Activated CD4-positive, alpha-beta T cell treated with anti-CD3 and anti-CD28 coated beads, Interleukin-2, amount 10 ng/mL, durations not matched to agents 24 days and 14 days (primary cell): Measurements from ENCODE around the gene ARL8B. TPM values are rescaled to one million over a fixed set of nuclear protein-coding genes. Genes with fewer than 3 reads are reported as not detected.
"Not testable (repeated sequence)": the region's sequence is repeated elsewhere in the genome, so short reads cannot be mapped to it uniquely, and the experiment has no call there.

Source experiments
- DNase-seq: peaks from one replicate; pipeline ENCODE4 v3.0.0; 2022
- H3K27ac Mint-ChIP-seq: one replicate; pipeline ENCODE4 v1.8.0; 2022; ENCODE audit warnings: mild to moderate bottlenecking, mixed read lengths
- H3K27me3 Mint-ChIP-seq: one replicate; pipeline ENCODE4 v1.8.0; 2022; ENCODE audit warnings: mixed read lengths
- H3K36me3 Mint-ChIP-seq: one replicate; pipeline ENCODE4 v1.8.0; 2022; ENCODE audit warnings: low read depth, mild to moderate bottlenecking, mixed read lengths
- H3K4me1 Mint-ChIP-seq: one replicate; pipeline ENCODE4 v1.8.0; 2021; ENCODE audit warnings: mixed read lengths
- H3K4me3 Mint-ChIP-seq: one replicate; pipeline ENCODE4 v1.8.0; 2022; ENCODE audit warnings: mild to moderate bottlenecking, moderate library complexity, mixed read lengths
- H3K9me3 Mint-ChIP-seq: one replicate; pipeline ENCODE4 v1.8.0; 2021; ENCODE audit warnings: mixed read lengths
- intact Hi-C: fragments of 100-400 bp; cut with micrococcal nuclease; formaldehyde crosslinking; loops from one replicate; pipeline ENCODE4 v1.15.1; 2023
- total RNA-seq: library from RNA; stranded (reverse); gene quantifications from 2 replicates; pipeline ENCODE4 v1.2.3, GENCODE V29; 2022

The ARL8B gene
- total RNA-seq, 1 donor from 2014 or later = 50.4 TPM

- Mint-ChIP-seq H3K9me3 (no peaks in the 10 kb centered on the region), H3K4me3 (no peak overlapping the region), H3K4me1 (peaks cover 21% of the 10 kb centered on the region), H3K36me3 (peaks cover 10% of the 10 kb centered on the region), H3K27ac (peak overlapping the region; percentile 32), H3K27me3 (no peaks in the 10 kb centered on the region)
- intact Hi-C loops = no loop called here
- DNase-seq = no peak
Observed at GRCh38 chr3:5168110-5168509, 46.0 kb downstream of the ARL8B start.

DNA sequence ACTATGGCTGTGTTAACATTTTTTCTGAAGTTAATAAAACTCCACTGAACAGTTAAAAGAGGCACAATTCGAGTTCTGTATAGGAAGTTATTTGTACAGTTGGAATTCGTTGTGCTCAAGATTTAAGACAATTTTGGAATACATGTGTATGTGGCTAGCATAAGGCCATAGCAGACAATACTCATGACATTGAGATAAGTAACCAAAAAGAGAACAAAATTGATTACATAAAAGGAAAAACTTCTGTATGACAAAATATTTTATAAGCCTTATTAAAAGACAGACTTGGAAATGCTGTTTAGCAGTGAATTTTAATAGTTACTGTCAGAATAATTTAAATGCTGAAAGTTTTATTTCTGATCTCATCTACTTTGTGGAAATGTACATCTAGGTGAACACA is 47.7 kb downstream of the ARL8B start:
- H3K4me3 Mint-ChIP-seq = no peak overlapping the region
- no peaks in the 10 kb centered on the region for H3K27me3 Mint-ChIP-seq
- H3K36me3 Mint-ChIP-seq = peaks cover 23% of the 10 kb centered on the region
- H3K9me3 Mint-ChIP-seq = no peaks in the 10 kb centered on the region
- no peak for DNase-seq
- H3K27ac Mint-ChIP-seq = no peak overlapping the region
- intact Hi-C loops = no loop called here
- peaks cover 19% of the 10 kb centered on the region for H3K4me1 Mint-ChIP-seq

GRCh38 chr3:5170975-5171374 is 48.9 kb downstream of the ARL8B start:
- H3K4me3 Mint-ChIP-seq = no peak overlapping the region
- H3K4me1 Mint-ChIP-seq = peaks cover 12% of the 10 kb centered on the region
- no peaks in the 10 kb centered on the region for H3K9me3 Mint-ChIP-seq
- H3K27ac Mint-ChIP-seq = no peak overlapping the region
- DNase-seq = no peak
- peaks cover 30% of the 10 kb centered on the region for H3K36me3 Mint-ChIP-seq
- intact Hi-C loops = no loop called here
- H3K27me3 Mint-ChIP-seq = no peaks in the 10 kb centered on the region

- no peak overlapping the region for H3K4me3 Mint-ChIP-seq
- no peak for DNase-seq
- H3K9me3 Mint-ChIP-seq = no peaks in the 10 kb centered on the region
- no peaks in the 10 kb centered on the region for H3K27me3 Mint-ChIP-seq
- no peak overlapping the region for H3K27ac Mint-ChIP-seq
- peaks cover 33% of the 10 kb centered on the region for H3K36me3 Mint-ChIP-seq
- intact Hi-C loops = no loop called here
- peaks cover 8% of the 10 kb centered on the region for H3K4me1 Mint-ChIP-seq
Observed at GRCh38 chr3:5172018-5172417, 49.9 kb downstream of the ARL8B start.

GRCh38 chr3:5179036-5179435 is 56.9 kb downstream of the ARL8B start:
- peaks cover 45% of the 10 kb centered on the region for H3K36me3 Mint-ChIP-seq
- H3K27ac Mint-ChIP-seq, H3K9me3 Mint-ChIP-seq, H3K4me3 Mint-ChIP-seq, intact Hi-C loops, DNase-seq, H3K27me3 Mint-ChIP-seq: not testable (repeated sequence)
- peaks cover 12% of the 10 kb centered on the region for H3K4me1 Mint-ChIP-seq

DNA sequence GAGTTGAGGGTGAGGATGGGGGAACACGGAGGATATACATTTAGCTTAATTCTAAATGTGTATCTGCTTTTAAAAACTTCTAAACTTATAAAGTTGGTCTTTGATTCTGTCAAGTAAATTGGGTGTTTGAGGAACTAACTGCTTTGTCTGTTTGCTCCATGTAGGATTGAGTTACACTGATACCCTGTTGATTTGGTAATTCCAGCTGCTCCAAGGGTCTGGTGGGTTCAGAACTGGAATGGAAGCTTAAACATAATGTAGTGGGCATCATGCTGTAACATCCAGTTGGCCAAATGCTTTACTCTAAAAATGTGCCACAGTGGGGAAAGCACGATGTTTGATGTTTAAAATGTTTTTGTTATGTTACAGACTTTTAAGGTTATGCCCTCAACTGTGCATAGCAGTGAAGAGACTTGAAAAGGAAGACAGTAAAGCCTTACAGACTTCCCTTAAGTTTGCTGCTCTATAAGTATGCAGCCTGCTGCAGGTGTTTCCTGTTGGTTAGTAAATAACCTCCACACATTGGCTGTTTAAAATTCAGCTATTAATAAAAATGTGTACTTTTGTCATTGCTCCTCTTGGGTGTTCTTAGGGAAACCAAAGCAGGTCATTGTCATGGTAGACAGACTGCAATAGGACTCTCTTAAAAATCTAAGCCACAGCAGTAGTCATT is 59.5 kb downstream of the ARL8B start:
- Mint-ChIP-seq H3K4me1 (peaks cover 20% of the 10 kb centered on the region), H3K36me3 (peaks cover 39% of the 10 kb centered on the region), H3K27ac (no peak overlapping the region), H3K4me3 (no peak overlapping the region), H3K27me3 (no peaks in the 10 kb centered on the region), H3K9me3 (no peaks in the 10 kb centered on the region)
- intact Hi-C loops = no loop called here
- no peak for DNase-seq

GRCh38 chr3:5183714-5184113 is 61.6 kb downstream of the ARL8B start:
- H3K27ac Mint-ChIP-seq, intact Hi-C loops, H3K9me3 Mint-ChIP-seq, H3K27me3 Mint-ChIP-seq, DNase-seq, H3K4me3 Mint-ChIP-seq: not testable (repeated sequence)
- Mint-ChIP-seq H3K4me1 (peaks cover 22% of the 10 kb centered on the region), H3K36me3 (peaks cover 28% of the 10 kb centered on the region)

DNA sequence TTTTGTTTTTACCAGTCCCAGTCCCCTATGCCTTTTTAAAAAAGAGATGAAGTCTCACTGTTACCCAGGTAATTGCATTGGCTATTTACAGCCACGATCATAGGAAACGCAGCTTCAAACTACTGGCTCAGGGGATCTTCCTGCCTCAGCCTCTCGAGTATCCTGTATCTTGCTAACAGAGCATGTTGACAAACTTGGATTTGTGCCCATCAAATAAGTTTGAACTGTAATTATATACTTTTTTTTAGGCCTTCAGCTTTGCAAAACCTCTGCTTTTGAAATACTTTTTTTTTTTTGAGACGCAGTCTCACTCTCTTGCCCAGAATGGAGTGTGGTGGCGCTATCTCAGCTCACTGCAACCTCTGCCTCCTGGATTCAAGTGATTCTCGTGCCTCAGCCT is 62.4 kb downstream of the ARL8B start:
- Mint-ChIP-seq H3K27ac (no peak overlapping the region), H3K27me3 (no peaks in the 10 kb centered on the region)

DNA sequence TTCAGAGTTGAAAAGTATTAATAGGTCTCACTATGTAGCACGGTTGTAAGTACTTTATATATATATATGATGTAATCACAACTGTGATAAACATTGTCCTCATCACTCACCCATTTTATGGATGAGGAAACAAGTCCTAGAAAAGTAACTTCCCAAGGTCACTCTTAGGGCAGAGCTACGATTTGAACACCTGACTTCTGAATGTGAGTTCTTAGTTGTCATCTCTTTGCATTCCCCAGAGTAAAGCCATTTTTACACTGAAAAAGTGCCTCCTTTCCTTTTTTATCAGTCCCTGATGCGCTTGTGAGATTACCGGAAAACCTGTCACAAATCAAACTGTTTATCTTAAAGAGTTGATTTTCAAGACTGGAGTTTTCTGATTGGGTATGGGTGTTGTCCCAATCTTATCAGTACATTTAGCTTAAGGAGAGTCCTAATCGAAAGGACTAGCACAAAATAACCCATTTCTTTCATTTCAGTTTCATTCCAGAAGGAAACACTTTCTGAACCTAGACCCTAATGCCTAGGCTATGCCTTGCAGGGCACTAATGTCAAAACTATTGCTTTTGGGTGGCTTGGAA is 63.1 kb downstream of the ARL8B start:
- intact Hi-C loops = loop anchor here (5.0 kb wide), 1 partner anchor 883 kb away; the partner anchor contains the start of gene SETMAR
- Mint-ChIP-seq H3K27ac (no peak overlapping the region), H3K27me3 (no peaks in the 10 kb centered on the region), H3K36me3 (peaks cover 32% of the 10 kb centered on the region), H3K9me3 (no peaks in the 10 kb centered on the region), H3K4me1 (peaks cover 21% of the 10 kb centered on the region), H3K4me3 (no peak overlapping the region)
- DNase-seq = no peak

More for the DNA sequence above, 62.4 kb downstream of the ARL8B start:
- Mint-ChIP-seq H3K36me3 (peaks cover 29% of the 10 kb centered on the region), H3K4me1 (peaks cover 18% of the 10 kb centered on the region), H3K9me3 (no peaks in the 10 kb centered on the region), H3K4me3 (no peak overlapping the region)
- no peak for DNase-seq
- intact Hi-C loops = no loop called here

GRCh38 chr3:5186089-5186857 is 64.2 kb downstream of the ARL8B start:
- DNase-seq = peak; percentile 62
- Mint-ChIP-seq H3K4me1 (peaks cover 21% of the 10 kb centered on the region), H3K27me3 (no peaks in the 10 kb centered on the region), H3K9me3 (no peaks in the 10 kb centered on the region), H3K27ac (no peak overlapping the region), H3K4me3 (peak overlapping the region; percentile 99), H3K36me3 (peaks cover 29% of the 10 kb centered on the region)
- intact Hi-C loops = loop anchor here (5.0 kb wide), 1 partner anchor 884 kb away; the partner anchor contains the start of gene SETMAR

GRCh38 chr3:5186858-5187155 is 64.7 kb downstream of the ARL8B start:
- H3K27me3 Mint-ChIP-seq = no peaks in the 10 kb centered on the region
- peaks cover 23% of the 10 kb centered on the region for H3K4me1 Mint-ChIP-seq
- H3K4me3 Mint-ChIP-seq = peak overlapping the region; percentile 99
- peaks cover 33% of the 10 kb centered on the region for H3K36me3 Mint-ChIP-seq
- peak; percentile 66 for DNase-seq
- intact Hi-C loops = loop anchor here (1.0 to 5.0 kb wide), 2 partner anchors 65 to 885 kb away; partner anchors contain the start of genes ARL8B and SETMAR
- peak overlapping the region; percentile 97 for H3K27ac Mint-ChIP-seq
- no peaks in the 10 kb centered on the region for H3K9me3 Mint-ChIP-seq

DNA sequence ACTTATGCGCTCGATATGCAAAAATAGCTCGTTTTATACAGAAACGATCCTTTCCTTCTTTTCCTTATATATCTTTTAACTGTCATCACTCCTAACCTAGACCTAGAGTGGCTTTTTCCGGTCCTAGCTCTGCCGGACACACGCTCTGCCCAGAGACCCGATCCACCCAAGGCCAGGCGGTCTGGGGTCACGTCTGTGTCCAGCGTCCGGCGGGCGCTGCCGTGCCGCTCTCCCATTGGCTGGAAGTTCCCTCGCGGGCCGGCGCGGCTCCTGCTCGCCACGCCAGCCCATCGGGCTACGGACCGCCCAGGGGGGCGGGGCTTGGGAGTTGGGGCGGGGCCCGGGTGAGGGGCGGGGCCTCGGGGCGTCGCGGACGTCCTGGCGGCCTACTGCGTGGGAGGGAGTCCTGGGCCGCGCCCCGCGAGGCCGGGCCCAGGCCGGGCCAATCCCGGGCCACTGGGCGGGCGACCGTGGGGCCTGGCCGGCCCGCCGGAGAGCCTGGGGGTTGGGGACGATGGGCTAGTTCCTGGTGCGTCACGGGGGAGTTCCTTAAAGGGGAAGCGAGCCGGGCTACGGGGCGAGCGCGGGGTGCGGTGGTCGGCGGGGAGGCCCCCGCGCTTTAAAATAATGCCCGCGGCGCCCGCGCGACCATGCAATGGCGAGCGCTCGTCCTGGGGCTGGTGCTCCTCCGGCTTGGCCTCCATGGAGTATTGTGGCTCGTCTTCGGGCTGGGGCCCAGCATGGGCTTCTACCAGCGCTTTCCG is 65.2 kb downstream of the ARL8B start, which contains the start of gene EDEM1:
EDEM1 (plus strand) TSS at position 552 of the 764 bp plus-strand sequence; CDS start at position 651, 99 bp downstream.
- DNase-seq = peak; percentile 99
- intact Hi-C loops = loop anchor here (1.0 to 5.0 kb wide), 2 partner anchors 65 to 885 kb away; partner anchors contain the start of genes ARL8B and SETMAR
- Mint-ChIP-seq H3K36me3 (peaks cover 37% of the 10 kb centered on the region), H3K27ac (peak within 1 kb of the TSS; percentile 97), H3K27me3 (no peaks in the 10 kb centered on the region), H3K4me1 (peaks cover 29% of the 10 kb centered on the region), H3K9me3 (no peaks in the 10 kb centered on the region), H3K4me3 (peak within 1 kb of the TSS; percentile 99)

- Mint-ChIP-seq H3K27ac (peak overlapping the region; percentile 97), H3K4me3 (peak overlapping the region; percentile 99), H3K4me1 (peaks cover 35% of the 10 kb centered on the region), H3K9me3 (peaks cover 1% of the 10 kb centered on the region), H3K27me3 (no peaks in the 10 kb centered on the region), H3K36me3 (peaks cover 41% of the 10 kb centered on the region)
- intact Hi-C loops = loop anchor here (1.0 to 5.0 kb wide), 5 partner anchors 9 to 886 kb away; partner anchors contain the start of genes ARL8B, ITPR1 and SETMAR
- DNase-seq = peak; percentile 88
Observed at GRCh38 chr3:5187920-5188418, 65.9 kb downstream of the ARL8B start.
